ENCODE data around the gene KLHL17.
"Not testable (repeated sequence)": the region's sequence is repeated elsewhere in the genome, so short reads cannot be mapped to it uniquely, and the experiment has no call there.

The KLHL17 gene

DNA sequence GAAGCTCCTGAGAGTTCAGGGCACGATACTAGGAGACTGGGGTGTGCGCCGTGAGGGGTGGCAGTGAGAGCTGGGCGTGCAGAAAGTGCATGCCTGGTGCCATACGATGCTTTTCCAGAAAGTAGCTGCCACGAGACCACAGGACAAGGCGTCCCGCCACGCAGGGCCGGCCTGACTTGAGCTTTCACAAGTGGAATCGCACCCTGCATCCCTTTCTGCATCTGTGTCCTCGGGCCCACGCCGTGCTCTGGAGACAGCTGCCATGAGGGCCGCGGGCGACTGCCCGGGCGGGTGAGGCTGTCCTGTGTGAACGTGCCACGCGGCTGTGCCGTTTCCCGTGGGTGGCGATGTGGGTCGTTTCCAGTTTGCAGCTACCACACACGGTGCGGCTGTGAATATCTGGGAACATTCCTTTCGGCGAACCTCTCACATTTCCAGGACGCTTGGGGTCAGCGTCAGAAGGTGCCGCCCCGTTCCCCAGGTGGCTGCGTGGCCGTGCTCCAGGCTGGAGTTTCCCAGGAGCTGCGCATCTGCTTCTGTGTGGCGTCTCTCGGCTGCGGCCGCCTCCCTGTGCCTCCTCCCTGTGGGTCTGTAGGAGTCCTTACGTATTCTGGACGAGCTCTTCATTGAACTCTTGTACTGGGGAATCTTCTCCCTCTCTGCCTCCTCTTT is 22.5 kb downstream of the KLHL17 start:
- DNase-seq: no peak

DNA sequence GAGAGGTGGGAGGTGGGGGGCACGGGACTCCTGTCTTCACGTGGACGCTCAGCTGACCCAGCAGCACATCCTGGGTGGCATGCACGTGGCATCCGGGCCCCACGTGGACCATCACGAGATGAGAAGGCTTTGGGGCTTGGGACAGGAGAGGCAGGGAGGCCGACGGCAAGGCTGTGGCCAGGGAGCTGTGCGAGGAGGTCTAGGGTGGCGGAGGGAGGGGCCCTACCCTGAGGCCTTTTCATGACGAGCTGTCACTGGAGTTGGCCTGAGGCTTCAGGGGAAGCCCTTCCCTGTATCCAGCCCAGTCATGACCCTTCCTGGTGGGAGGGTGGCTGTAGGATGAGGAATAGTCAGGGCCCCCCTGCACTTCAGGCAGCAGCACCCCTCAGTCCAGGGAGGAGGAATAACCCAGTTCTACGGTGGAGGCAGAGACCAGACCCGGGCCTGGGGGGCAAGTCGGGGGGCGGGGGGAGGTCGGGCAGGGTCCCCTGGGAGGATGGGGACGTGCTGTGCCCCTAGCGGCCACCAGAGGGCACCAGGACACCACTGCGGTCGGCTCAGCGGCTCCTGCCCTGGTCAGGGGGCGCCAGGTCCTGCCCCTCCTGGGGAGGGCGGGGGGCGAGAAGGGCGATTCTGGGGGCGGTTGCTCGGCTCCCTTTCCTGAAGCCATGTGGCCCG is 23.6 kb downstream of the KLHL17 start:
- peak; percentile 61 for DNase-seq

DNA sequence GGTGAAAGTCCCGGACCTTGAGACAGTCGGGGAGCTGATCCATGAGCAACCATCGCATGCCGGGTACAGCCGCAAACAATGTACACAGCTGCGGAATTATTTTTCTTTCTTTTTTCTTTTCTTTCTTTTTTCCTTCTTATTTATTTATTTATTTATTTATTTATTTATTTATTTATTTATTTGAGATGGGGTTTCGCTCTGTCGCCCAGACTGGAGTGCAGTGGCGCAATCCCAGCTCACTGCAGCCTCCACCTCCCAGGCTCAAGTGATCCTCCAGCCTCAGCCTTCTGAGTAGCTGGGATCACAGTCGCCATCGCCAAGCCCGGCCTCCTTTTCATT is 24.1 kb downstream of the KLHL17 start:
- no peak for DNase-seq

DNA sequence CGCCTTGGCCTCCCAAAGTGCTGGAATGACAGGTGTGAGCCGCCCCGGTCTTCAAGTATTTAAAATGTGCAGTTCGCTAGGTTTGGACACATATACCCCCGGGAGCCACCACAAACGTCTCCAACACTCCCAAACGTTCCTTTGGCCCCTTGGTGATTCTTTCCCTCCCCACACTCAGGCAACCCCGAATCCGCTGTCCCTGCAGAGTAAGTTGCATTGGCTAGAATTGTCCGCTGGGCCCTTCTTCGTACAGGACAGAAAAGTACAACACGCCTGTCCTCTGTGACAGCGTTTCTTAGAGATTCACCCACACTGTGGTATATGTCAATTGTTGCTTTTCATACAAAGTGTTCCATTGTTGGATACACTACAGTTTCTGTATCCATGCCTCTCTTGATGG is 24.7 kb downstream of the KLHL17 start:
- DNase-seq: no peak

DNA sequence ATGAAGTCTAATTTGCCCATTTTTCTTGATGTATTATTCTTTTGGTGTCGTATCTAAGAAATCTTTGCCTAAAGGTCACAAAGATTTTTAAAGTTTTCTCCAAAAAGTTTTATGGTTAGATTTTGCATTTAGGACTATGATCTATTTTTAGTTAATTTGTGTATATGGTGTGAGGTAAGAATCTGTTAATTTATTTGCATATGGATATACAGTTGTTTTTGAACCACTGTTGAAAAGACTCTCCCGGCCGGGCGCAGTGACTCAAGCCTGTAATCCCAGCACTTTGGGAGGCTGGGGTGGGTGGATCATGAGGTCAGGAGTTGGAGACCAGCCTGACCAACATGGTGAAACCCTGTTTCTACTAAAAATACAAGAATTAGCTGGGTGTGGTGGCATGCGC is 27.7 kb downstream of the KLHL17 start:
- DNase-seq: not testable (repeated sequence)

DNA sequence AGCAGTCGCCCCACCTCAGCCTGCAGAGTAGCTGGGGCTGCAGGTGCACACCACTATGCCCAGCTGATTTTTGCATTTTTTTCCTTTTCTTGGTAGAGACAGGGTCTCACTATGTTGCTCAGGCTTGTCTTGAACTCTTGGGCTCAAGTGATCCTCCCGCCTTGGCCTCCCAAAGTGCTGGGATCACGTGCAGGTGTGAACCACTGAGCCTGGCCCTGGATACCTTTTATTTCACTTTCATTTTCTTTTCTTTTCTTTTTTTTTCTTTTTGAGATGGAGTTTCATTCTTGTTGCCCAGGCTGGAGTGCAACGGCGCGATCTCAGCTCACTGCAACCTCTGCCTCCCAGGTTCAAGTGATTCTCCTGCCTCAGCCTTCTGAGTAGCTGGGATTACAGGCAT is 30.9 kb downstream of the KLHL17 start:
- DNase-seq: not testable (repeated sequence)

DNA sequence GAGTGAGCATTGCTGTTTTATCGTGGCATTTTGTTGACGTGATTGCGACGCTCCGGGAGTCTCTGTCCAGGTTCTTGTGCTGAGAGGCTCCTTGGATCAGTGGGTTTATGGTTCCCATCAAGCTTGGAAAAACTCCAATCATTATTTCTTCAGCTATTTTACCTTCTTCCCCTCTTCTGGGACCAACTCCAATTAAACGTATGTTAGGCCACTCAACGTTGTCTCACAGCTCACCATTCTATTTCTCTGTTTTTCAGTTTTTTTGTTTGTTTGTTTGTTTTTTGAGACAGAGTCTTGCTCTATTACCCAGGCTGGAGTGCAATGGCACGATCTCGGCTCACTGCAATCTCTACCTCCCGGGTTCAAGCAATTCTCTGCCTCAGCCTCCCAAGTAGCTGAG is 31.5 kb downstream of the KLHL17 start:
- no peak for DNase-seq

DNA sequence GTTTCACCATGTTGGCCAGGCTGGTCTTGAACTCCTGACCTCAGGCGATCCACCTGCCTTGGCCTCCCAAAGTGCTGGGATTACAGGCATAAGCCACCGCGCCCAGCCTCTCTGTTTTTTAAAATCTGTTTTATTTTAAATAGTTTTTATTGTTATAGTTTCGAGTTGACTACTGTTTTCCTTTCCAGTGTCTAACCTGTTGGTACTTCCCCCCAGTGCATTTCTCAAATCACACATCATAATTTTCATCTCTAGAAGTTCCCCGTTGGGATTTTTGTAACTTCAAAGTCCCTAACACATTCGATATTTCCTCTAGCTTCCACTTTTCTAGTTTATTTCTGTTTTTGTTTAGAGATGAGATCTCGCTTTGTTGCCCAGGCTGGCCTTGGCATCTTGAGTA is 32.0 kb downstream of the KLHL17 start:
- no peak for DNase-seq

DNA sequence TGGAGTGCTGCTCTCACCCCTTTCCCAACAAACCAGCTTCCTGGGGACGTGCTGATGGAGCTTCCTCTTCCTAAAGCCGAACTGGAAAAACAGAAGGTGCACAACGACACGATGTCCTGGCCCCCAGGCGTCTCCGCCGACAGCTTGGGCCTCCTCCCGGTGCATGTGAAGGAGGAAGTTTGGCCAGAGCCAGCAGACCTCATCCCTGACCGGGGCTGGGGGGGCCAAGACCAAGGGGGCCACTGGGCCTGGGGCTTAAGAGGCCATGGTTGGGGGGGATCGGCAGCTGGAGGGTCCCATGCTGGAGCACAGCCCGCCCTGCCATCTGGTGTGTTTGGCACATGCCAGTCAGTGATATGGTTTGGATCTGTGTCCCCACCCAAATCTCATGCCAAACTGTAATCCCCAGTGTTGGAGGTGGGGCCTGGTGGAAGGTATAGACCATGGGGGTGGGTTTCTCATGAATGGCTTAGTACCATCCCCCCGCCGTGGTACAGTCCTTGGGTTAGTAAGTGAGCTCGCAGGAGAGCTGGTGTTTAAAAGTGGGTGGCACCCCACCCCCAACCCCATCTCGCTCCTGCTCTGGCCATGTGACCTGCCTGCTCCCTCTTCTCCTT is 33.1 kb downstream of the KLHL17 start:
- no peak for DNase-seq

DNA sequence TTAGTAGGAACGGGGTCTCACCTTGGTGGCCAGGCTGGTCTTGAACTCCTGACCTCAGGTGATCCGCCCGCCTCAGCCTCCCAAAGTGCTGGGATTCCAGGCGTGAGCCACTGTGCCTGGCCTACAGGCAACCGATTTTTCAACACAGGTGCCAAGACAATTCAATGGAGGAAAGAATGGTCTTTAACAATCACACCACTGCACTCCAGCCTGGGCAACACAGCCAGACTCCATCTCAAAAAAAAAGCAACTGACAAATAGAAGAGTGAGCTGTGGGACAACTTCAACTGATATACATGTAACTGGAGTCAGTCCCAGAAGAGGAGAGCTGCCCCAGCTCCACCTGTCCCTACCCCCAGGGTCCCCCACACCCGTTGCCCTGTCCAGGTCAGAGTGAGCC is 34.2 kb downstream of the KLHL17 start:
- DNase-seq: not testable (repeated sequence)

DNA sequence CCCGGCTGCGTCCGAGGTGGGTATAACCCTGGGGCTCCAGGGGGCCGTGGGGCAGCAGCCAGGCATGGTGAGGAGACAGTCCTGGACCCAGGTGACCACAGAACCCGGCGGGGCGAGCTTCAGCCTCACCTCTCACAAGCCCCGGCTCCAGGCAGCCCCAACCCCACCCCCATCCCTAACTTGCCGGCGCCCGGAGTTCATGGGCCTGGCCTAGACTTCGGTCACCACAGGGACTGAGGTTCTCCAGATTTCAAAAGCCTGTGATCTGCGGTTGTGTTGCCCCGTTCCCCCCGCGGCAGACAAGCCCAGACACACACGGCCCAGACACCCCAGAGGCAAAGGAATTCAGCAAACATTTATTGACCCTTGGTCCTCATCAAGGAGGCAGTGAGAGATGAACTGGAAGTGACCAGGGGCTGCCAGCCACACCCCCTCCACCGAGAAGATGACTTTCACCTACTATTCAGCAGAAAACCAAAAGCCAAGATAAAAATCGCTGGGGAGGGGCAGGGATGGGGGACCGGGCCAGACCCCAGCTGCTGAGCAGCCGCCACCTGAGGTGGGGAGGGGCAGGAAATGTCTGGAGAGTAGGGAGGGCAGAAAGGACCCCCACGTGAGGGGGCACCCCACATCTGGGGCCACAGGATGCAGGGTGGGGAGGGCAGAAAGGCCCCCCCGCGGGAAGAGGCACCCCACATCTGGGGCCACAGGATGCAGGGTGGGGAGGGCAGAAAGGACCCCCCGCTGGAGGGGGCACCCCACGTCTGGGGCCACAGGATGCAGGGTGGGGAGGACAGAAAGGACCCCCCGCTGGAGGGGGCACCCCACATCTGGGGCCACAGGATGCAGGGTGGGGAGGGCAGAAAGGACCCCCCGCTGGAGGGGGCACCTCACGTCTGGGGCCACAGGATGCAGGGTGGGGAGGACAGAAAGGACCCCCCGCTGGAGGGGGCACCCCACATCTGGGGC is 35.6 kb downstream of the KLHL17 start:
- DNase-seq: no peak

DNA sequence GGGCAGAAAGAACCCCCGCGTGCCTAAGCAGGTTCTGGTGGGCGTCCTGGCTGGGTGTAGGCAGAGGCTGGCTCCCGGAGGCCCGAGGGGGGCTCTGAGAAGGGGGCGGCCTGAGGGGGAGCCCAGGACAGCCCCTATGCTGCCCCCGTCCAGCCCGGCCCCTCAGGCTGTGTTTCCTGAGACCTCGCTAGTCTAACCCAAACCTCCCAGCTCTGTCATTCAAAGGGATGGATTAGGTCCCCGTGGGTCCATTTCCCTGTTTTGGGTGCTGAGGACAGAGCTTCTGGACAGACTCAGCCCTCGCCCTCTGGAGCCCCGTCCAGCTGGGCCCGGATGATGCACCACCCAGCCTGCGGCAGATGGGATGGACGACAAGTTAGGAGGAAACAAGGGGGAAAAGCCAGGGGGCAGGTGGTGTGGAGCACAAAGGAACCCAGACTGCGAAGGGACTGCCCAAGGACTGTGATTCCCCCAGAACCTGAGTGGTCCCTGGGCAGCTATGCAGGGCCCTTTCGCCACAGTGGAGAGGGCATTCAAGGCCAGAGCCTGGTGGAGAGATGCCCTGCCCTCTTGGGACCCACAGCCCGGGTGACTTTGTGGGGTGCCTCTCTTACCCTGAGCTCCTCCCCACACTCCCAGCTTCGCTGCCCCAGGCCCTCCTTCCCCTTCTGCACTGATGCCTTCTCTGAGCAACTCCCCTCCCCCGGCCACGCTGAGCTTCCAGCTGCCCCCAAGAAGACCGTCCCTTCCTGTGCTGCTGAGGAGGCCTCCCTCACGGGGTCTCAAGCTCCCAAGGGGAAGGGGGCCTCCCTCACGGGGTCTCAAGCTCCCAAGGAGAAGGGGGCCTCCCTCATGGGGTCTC is 36.7 kb downstream of the KLHL17 start:
- peak; percentile 31 for DNase-seq

DNA sequence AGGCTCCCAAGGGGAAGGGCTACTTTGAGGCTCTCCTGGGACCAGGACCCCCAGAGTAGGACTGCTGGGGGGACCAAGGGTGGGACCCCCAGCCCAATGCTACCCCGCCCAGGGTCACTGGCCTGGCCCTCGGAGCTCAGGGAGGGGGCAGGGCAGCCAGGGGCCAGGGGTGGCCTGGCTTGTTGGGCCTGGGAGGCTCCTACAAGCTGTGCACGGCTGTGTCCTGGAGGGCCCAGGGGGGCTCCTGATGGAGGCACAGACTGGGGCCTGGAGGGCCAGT is 37.3 kb downstream of the KLHL17 start:
- DNase-seq: peak; percentile 46

DNA sequence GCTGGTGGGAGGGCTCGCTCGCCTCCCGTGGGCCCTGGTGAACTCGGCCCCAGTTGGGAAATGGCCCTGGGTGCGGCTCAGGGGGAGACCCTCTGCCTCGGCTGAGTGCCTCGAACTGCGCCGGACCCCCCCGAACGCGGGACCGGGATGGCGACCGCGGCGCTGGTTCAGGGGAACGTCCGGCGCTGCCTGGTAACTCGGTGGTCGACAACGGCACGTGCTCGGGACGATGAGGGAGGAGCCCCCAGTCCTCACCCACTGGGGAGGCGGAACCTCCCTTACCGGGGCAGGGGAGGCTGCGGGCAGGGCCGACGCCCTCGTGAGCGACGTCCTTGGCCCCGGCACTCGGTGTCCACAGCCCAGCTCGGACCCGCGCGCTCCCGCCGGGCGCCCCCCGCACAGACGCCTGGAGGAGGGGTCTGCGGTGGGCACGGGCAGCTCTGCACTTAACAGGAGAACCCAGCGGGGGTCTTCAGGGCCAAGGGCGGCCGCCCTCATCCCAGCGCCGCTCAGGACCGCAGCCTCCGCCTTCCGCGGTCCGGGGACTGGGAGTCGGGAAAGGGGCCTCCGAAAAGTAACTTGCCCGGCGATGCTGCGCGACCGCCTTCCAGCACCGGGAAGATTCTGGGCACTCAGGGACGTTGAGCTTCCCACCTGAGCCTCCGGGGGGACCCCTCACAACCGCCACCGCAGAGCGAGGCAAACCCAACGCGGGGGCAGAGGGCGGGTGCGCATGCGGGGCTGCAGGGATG is 37.8 kb downstream of the KLHL17 start:
- DNase-seq: peak; percentile 57

DNA sequence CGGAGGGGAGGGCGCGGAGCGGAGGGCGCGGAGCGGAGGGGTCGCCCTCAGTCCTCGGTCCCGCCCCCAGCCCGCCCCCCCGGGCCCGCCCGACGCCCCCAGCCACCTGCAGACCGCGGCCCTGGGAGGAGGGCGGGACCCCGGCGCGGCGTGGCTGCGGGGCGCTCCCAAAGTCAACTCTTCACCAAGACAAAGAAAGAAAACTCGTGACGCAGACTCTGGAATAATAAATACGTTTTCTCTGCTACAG is 38.3 kb downstream of the KLHL17 start:
- DNase-seq: peak; percentile 48

DNA sequence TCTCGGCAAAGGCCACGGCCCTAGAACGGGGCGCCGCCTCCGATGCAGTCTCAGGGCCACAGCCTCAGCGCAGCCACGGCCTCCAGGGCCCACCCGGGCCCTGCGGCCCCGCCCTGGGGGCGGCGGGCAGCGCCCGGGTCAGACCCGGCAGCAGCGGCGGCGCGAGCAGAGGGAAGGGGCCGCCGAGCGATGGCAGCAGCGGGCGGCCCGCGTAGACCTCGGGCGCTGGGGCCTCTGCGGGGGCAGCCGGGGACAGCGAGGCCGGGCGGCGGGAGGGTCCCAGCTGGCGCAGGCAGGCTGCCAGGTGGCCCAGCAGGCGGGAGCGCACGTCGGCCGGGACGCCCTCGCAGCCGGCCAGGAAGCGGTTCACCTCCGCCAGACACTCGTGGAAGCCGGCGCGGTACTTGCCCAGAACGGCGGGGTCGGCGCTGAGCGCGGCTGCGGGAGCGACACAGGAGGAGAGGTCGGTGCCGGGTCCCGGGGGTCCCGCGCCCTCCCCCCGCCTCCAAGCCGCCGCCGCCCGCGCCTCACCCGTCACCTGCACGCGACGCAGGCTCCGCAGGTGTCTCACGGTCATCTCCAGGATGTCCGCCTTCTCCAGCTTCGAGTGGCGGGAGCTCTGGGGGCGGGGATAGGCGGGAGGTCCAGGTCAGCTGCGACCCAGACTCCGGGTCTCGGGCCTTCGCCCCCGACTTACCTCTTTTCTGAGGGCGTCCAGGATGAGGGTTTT is 38.8 kb downstream of the KLHL17 start:
- peak; percentile 65 for DNase-seq

DNA sequence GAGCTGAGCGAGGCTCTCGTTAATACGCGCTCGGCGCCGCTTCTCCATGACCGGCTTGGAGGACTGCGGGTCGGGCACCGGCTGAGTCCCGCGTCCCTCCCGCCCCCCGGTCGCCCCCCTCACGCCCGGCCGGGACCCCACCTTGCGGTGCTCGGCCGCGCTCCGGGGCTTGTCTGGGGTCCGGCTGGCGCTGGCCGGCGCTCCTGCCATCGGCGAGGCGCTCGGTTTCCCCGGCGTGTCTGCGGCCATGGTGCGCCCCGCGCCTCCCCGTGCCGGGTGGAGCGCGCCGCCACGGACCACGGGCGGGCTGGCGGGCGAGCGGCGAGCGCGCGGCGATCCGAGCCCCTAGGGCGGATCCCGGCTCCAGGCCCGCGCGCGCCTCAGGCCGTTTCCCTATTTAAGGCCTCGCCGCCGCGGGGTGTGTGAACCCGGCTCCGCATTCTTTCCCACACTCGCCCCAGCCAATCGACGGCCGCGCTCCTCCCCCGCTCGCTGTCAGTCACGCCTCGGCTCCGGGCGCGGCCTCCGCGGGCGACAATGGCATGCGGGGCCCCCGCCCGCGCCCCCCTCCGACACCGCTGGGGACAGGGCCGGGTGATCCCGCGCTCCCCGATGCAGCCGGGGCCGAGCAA is 39.5 kb downstream of the KLHL17 start, which contains the start of gene HES4:
Gene HES4, minus strand, starts transcription at position 373 of the 632 bp plus-strand sequence. Its CDS starts 124 bp downstream, at position 249.
- DNase-seq: peak; percentile 94

DNA sequence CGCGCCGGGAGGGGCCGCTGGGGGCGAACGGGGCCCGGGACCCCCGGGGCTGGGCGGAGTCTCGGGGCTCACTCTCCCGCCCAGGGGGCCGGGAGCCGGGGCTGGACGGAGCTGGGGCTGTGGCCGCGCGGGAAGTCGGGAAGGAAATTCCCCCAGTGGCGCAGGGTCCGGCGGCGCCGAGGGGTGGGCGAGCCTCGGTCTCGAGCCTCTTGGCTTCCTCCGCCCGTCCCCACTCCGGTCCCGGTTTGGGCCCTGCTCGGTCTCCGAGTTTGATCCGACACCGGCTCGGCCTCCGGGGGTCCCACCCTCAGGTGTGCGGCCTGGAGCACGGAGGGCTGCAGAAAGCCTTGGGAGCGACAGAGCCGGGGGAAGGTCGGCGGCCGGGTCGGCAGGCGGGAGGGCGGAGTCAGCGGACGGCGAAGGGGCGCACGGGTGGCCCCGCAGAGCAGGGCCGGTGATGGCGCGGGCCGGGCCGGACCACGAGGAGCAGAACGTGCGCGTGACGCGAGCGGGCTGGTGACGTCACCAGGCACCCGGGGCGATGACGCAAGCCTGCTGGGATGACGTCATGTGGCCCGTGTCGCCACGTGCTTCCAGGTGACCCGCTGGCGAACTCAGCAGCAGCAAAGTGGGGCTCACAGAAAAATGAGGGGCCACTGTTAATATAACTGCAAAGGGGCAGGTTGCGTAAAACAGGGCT is 40.1 kb downstream of the KLHL17 start:
- DNase-seq: peak; percentile 91

DNA sequence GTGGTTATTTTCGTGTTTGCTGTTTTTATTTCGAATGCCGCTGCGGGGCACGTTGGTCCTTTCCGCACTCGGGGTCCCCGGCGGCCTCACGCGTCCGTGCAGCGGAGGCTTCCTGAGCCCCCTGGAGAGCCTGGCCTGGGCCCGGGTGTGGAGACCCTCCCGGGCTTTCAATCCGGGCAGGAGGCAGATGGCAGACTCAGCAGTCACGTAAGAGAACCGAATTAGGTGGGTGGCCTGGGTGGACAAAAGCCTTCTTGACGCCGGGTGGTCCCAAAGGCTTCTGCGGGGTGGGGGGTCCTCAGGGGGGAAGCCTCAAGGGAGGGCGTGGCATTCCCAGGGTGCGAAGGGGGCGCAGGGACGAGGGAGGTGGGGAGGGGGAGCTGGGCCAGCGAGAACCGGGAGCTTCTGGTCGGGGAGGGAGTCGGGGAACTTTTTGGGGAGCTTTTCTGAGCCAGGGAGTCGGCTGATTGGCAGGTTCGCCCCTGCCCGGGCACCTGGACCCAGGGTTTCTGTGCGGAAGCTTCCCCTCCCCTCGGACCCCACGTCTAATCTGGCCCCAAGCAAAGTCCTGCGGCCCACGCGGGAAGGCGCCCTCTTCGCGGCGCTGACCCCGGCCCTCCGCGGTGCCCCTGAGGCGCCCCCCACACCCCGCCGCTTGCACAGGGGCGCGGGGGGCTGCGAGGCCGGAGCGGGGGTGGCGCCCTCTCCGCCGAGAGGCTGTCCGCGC is 40.8 kb downstream of the KLHL17 start:
- DNase-seq: peak; percentile 42
